Glomerular endothelial cell (primary cell): ENCODE measurements around the gene SIGLEC15. TPM values are rescaled to one million over a fixed set of nuclear protein-coding genes. Genes with fewer than 3 reads are reported as not detected.
"Not testable (repeated sequence)": the region's sequence is repeated elsewhere in the genome, so short reads cannot be mapped to it uniquely, and the experiment has no call there.

ENCODE experiments used
- DNase-seq: peaks from one replicate; pipeline ENCODE4 v3.0.0-alpha.2; 2011; ENCODE audit warnings: low read depth, low spot score; ENCODE audit errors: extremely low read depth
- total RNA-seq: library from RNA; depleted of rRNA; stranded (reverse); fragments of >200 nt; gene quantifications from 2 replicates; pipeline ENCODE4 v1.2.3, GENCODE V29; 2015

Gene SIGLEC15
- total RNA-seq, 1 donor from 2014 or later, result 2.5 TPM

GRCh38 chr18:45841765-45842442 is 16.4 kb downstream of the SIGLEC15 start:
- no peak for DNase-seq

GRCh38 chr18:45843019-45843418 is 17.5 kb downstream of the SIGLEC15 start:
- no peak for DNase-seq

GRCh38 chr18:45844938-45845337 is 19.5 kb downstream of the SIGLEC15 start:
- no peak for DNase-seq

- DNase-seq, result no peak
These were observed 19.9 kb downstream of the SIGLEC15 start for GRCh38 chr18:45845410-45845809.

GRCh38 chr18:45847119-45847518 is 21.6 kb downstream of the SIGLEC15 start:
- DNase-seq, result no peak

GRCh38 chr18:45848643-45849042 is 23.2 kb downstream of the SIGLEC15 start:
- DNase-seq, result not testable (repeated sequence)

GRCh38 chr18:45849529-45849928 is 24.1 kb downstream of the SIGLEC15 start:
- no peak for DNase-seq

GRCh38 chr18:45850021-45850420 is 24.5 kb downstream of the SIGLEC15 start:
- DNase-seq, result no peak

- no peak for DNase-seq
These were observed 25.9 kb downstream of the SIGLEC15 start for GRCh38 chr18:45851161-45851925.

- DNase-seq, result no peak
These were observed 27.2 kb downstream of the SIGLEC15 start for GRCh38 chr18:45852631-45853030.

- no peak for DNase-seq
These were observed 28.6 kb downstream of the SIGLEC15 start for GRCh38 chr18:45854036-45854586.

- DNase-seq, result no peak
These were observed 31.1 kb downstream of the SIGLEC15 start for GRCh38 chr18:45856531-45856930.

- DNase-seq, result no peak
These were observed 33.9 kb downstream of the SIGLEC15 start for GRCh38 chr18:45859334-45859733.

- DNase-seq, result no peak
These were observed 35.0 kb downstream of the SIGLEC15 start for GRCh38 chr18:45860492-45860891.

- DNase-seq, result no peak
These were observed 35.5 kb downstream of the SIGLEC15 start for GRCh38 chr18:45860971-45861370.

- DNase-seq, result no peak
These were observed 36.5 kb downstream of the SIGLEC15 start for GRCh38 chr18:45861926-45862325.

- no peak for DNase-seq
These were observed 38.0 kb downstream of the SIGLEC15 start for GRCh38 chr18:45863469-45863868.

GRCh38 chr18:45864081-45864480 is 38.6 kb downstream of the SIGLEC15 start:
- no peak for DNase-seq

- no peak for DNase-seq
These were observed 40.0 kb downstream of the SIGLEC15 start for GRCh38 chr18:45865466-45865865.

GRCh38 chr18:45870419-45870818 is 44.9 kb downstream of the SIGLEC15 start:
- DNase-seq, result no peak

- DNase-seq, result no peak
These were observed 46.1 kb downstream of the SIGLEC15 start for GRCh38 chr18:45871431-45872084.
